Measurements from ENCODE around the gene COQ8B.
A peak's percentile ranks its signal among the peaks of the same experiment; 100 is the strongest.
"Not testable (repeated sequence)": the region's sequence is repeated elsewhere in the genome, so short reads cannot be mapped to it uniquely, and the experiment has no call there.

Gene COQ8B

DNA sequence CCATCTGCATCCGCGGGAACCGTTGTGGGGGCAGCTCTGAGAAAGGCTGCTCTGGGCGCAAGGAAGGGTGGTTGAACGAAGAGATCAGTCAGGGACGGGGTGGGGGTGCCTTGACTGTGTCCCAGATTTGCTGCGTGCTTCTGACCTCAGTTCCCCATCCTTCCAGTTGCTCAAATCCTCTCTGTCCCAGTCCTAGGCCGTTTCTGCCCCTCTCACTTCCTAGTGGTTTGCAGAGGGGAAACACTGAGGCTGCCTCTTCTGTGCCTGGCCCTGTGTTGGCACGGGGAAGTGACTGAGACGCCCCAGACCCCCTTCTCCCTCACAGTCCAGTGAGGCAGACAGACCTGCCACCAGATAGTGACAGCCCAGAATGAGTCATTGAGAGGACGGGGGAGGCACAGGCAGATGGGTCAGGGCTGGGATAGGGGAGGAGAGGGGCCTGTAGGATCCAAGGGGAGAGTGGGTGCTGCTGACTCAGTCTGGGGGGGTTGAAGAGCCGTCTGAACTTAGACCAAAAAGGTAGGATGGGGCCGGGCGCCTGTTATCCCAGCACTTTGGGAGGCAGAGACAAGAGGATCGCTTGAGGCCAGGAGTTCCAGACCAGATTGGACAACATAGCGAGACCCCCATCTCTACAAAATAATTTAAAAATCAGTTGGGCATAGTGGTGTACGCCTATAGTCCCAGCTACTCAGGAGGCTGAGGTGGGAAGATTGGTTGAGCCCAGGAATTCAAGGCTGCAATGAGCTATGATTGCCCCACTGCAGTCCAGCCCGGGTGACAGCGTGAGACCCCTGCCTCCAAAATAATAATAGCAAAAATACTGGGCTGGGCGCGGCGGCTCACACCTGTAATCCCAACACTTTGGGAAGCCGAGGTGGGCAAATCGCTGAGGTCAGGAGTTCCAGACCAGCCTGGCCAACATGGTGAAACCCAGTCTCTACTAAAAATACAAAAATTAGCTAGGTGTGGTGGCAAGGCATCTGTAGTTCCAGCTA, 52.7 kb downstream of the COQ8B start:
- TF ChIP-seq, protein P1, sequence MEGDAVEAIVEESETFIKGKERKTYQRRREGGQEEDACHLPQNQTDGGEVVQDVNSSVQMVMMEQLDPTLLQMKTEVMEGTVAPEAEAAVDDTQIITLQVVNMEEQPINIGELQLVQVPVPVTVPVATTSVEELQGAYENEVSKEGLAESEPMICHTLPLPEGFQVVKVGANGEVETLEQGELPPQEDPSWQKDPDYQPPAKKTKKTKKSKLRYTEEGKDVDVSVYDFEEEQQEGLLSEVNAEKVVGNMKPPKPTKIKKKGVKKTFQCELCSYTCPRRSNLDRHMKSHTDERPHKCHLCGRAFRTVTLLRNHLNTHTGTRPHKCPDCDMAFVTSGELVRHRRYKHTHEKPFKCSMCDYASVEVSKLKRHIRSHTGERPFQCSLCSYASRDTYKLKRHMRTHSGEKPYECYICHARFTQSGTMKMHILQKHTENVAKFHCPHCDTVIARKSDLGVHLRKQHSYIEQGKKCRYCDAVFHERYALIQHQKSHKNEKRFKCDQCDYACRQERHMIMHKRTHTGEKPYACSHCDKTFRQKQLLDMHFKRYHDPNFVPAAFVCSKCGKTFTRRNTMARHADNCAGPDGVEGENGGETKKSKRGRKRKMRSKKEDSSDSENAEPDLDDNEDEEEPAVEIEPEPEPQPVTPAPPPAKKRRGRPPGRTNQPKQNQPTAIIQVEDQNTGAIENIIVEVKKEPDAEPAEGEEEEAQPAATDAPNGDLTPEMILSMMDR (IDR thresholded peaks at IDR 0.05; ENCODE audit: control insufficient read depth, insufficient read depth, low read depth, low read length, missing control alignments) = no peak
- DNase-seq (ENCODE audit: low read depth) = no peak

DNA sequence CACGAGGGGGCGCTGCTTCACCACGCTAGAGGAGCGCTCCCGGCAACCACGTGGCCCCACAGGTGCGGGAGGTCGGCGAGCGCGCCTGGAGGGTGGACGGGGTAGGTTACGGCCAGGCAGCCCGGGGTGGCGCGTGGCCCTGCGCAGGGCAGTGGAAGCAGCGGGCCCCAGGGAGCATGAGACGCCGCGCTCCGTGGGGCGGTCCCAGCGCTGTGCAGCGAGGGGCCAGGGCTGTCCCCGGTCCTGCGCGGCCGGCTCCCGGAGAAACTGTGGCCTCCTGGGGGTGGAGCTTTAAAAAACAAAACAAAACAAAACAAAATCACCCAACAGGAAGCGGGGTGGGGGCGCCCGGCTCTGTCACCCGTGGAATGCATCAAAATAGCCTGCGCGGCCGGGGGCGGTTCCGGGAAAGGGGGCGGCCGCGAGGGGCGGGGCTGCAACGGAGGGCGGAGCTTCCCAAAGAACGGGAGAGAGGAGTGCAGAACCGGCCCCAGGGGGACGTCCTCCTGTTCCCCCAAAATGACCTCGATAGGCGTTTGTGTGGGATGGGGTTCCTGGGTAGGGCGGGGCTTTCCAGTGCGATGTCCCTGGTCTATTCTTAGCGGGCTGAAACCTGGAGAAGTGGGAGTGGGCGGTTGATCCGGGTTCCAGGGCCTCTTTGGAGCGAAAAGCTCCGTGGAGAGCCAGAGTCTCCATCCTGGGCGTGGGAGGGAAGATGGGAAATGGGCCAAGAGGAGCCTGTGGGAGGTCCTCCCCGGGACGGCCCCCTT, 53.6 kb downstream of the COQ8B start:
- peak overlapping the region; percentile 56 for H3K4me3 ChIP-seq (ENCODE audit: control insufficient read depth, low read depth, low read length)
- TF ChIP-seq, protein P1 (IDR thresholded peaks at IDR 0.05; ENCODE audit: control insufficient read depth, insufficient read depth, low read depth, low read length, missing control alignments) = peak; percentile 86
- no peak for DNase-seq (ENCODE audit: low read depth)

More for the DNA sequence above, 52.7 kb downstream of the COQ8B start:
- peak overlapping the region; percentile 56 for H3K4me3 ChIP-seq (ENCODE audit: control insufficient read depth, low read depth, low read length)

DNA sequence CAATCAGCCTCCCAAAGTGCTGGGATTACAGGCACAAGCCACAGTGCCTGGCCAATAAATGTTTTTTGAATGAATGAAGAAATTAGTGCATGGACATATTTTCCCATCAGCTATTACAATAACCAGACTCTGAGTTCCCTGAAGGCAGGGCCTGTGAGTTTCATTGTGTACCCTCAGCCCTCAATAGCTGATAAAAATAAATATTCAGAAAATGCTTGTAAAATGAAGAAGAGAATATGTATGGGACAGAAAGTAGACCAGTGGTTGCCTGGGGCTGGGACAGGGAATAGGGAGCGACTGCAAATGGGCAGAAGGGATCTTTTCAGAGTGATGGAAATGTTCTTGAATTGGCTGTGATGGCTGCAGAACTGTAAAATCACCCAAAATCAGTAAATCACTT, 55.1 kb downstream of the COQ8B start:
- TF ChIP-seq, protein P1 (IDR thresholded peaks at IDR 0.05; ENCODE audit: control insufficient read depth, insufficient read depth, low read depth, low read length, missing control alignments) = no peak
- H3K4me3 ChIP-seq (ENCODE audit: control insufficient read depth, low read depth, low read length) = no peak overlapping the region

DNA sequence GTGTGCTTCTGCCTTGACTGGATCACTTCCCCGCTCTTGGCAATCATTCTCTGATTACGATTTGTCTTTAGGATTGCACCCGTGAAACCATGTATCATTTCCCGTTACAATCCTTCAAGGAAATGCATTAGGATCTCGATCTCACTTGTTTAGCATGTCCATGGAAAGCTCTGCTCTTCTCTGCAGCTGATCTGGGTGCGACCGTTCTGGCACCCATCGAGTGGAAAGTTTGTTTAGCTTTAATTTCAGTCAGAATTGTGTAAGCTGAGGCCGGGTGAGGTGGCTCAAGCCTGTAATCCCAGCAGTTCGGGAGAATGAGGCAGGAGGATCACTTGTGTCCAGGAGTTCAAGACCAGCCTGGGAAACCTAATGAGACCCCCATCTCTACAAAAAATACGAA, 57.1 kb downstream of the COQ8B start:
- H3K4me3 ChIP-seq (ENCODE audit: control insufficient read depth, low read depth, low read length) = no peak overlapping the region
- no peak for DNase-seq (ENCODE audit: low read depth)
- TF ChIP-seq, protein P1 (IDR thresholded peaks at IDR 0.05; ENCODE audit: control insufficient read depth, insufficient read depth, low read depth, low read length, missing control alignments) = no peak

More for the DNA sequence above, 55.1 kb downstream of the COQ8B start:
- DNase-seq (ENCODE audit: low read depth) = no peak

DNA sequence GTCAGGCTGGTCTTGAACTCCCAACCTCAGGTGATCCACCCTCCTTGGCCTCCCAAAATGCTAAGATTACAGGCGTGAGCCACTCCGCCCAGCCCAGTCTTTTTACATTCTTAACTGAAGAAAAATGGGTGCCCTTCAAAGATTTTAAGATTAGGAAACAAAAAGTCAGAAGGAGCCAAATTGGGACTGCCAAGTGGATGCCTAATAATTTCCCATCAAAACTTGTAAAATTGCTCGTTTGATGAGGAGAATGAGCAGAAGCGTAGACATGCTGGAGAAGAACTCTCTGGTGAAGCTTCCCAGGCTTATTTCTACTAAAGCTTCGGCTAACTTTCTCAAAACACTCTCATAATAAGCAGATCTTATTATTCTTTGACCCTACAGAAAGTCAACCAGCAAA, 57.6 kb downstream of the COQ8B start:
- DNase-seq (ENCODE audit: low read depth) = no peak
- TF ChIP-seq, protein P1 (IDR thresholded peaks at IDR 0.05; ENCODE audit: control insufficient read depth, insufficient read depth, low read depth, low read length, missing control alignments) = no peak
- H3K4me3 ChIP-seq (ENCODE audit: control insufficient read depth, low read depth, low read length) = no peak overlapping the region

DNA sequence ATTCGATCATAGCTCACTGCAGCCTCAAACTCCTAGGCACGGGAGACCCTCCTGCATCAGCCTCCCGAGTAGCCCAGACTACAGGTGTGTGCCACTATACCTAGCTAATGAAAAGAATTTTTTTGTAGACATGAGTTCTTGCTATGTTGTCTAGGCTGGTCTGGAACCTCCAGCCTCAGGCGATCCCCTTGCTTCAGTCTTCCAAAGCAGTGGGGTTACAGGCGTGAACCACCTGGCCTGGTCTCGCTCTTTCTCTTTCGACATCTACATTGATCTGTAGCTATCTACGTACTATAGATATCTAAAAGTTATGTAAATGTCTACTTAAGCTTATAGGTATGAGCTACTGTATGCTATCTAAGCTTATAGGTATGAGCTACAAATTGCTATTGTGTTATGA, 58.7 kb downstream of the COQ8B start:
- DNase-seq (ENCODE audit: low read depth) = no peak
- TF ChIP-seq, protein P1 (IDR thresholded peaks at IDR 0.05; ENCODE audit: control insufficient read depth, insufficient read depth, low read depth, low read length, missing control alignments) = no peak
- no peak overlapping the region for H3K4me3 ChIP-seq (ENCODE audit: control insufficient read depth, low read depth, low read length)

DNA sequence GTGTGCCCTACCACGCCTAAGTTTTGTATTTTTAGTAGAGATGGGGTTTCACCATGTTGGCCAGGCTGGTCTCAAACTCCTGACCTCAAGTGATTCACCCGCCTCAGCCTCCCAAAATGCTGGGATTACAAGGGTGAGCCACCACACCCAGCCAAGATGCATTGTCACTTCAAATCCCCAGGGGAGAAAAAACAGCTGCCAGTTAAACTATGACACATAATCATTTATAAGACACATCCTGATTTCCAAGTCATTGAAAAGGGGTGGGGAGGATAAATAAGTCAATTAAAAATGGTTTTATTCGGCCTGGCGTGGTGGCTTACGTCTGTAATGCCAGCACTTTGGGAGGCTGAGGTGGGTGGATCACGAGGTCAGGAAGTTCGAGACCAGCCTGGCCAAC, 61.0 kb downstream of the COQ8B start:
- H3K4me3 ChIP-seq (ENCODE audit: control insufficient read depth, low read depth, low read length); DNase-seq (ENCODE audit: low read depth): not testable (repeated sequence)

DNA sequence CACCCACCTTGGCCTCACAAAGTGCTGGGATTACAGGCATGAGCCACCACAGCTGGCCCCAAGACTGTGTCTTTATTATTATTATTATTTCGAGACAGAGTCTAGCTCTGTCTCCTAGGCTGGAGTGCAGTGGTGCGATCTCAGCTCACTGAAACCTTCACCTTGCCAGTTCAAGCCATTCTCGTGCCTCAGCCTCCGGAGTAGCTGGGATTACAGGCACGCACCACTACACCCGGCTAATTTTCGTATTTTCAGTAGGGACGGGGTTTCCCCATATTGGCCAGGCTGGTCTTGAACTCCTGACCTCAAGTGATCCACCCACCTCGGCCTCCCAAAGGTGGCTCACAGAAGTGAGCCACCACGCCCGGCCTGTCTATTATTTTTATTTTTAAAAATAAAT, 64.4 kb downstream of the COQ8B start:
- not testable (repeated sequence) for H3K4me3 ChIP-seq (ENCODE audit: control insufficient read depth, low read depth, low read length); DNase-seq (ENCODE audit: low read depth)

All from AG09309 (cell line).